Esophagus mucosa (tissue), 1 donor: ENCODE data around the gene STXBP3. TPM values are rescaled to one million over a fixed set of nuclear protein-coding genes. Genes with fewer than 3 reads are reported as not detected.
A peak's percentile ranks its signal among the peaks of the same experiment; 100 is the strongest.

ENCODE experiments used
- ATAC-seq: fragments of 200-7000 bp; cut with Tn5 transposase; one replicate; pipeline ENCODE4 v1.9.1; 2020
- total RNA-seq: library from RNA; stranded (reverse); gene quantifications from one replicate; pipeline ENCODE4 v1.2.4, GENCODE V29; 2023
- donor health status: DM: yes; HTN: yes; CAD: no.

Gene STXBP3
- total RNA-seq, 1 donor from 2014 or later = 25.5 TPM

DNA sequence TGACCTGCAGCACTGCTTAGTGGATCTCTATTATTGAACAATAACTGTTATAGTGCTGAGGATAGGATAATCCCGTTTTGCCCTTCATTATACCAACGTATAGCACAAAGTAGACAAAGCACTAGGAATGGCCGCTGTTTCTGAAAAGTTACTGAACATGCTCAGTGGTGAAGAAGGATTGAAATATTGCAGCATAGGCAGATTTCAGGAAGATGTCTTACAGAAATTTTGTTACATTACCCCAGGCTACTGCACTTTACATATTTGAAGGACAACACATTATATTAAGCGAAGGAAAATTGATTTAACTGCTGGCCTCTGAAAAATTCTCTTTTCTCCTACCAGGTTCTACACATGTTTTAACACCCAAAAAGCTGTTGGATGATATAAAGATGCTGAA is 62.0 kb downstream of the STXBP3 start:
- ATAC-seq = no peak

DNA sequence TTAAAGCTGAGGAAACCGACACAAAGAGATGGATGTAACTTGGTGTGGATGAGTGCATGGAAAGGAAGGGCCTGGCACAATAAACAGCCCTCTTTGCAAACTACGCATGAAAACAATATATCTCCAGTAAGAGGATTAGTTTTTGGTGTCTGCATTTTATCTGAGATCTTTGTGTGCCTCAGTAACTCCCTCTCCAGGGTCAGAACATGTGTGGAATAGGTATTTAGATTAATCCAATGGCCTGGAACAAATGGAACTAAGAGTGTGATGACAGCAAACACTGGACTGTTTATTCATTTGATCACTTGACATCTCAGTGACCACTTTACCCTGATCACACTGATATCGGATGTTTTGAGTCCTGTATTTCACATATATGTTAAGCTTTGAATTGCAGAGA is 65.1 kb downstream of the STXBP3 start:
- ATAC-seq = no peak

DNA sequence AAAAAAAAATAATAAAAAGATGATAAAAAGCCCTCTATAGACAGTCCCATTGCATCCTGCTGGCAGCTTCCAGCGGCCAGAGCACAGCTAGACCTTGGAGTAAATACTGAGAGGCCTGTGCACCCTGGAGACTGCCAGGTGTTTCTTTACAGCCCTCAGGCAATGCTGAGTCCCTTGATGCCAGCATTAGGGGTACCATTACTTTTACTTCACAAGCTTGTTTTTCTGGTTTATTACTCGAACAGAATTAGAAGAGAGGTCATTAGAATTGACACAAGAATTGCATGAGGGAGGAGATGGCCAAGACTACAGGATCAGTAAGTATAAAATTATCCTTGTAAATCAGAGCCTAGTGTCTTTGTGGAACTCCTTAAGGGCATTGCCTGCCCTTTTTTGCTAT is 66.9 kb downstream of the STXBP3 start:
- ATAC-seq = no peak

DNA sequence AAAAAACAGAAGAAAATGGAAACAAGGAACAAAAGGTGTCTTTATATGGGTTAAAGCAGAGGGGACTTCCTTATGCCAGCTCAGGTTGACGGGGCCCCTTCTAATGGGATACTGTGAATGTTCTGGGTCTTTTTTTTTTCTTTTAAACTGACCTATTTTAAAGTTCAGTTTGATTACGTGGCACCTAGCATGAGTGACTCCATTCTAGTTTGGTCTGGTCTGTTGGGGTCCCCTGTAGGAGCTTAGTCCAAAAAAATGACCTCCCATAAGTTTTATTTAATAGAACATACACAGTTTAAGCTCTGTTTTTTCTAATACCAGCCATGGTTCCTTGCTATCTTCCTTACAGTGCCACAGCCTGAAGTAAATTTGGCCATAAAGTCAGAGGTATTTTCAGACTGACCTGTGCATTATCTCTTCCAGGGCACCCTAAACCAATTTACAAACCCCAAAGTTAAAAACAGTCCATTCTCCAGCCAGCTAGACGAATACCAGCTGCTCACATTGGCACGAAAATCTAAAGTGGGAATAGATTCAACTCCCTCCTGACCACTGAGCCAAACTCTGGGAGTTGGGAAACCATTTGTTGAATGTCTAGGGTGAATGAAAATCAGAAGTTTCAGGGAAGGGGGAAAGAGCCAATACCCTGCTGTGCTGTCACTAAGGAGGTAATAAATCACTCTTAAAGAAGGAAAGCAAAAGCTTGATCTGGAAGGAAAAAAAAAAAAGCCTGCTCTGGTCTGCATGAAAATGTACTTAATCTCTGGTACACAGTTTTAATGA is 68.1 kb downstream of the STXBP3 start:
- no peak for ATAC-seq

DNA sequence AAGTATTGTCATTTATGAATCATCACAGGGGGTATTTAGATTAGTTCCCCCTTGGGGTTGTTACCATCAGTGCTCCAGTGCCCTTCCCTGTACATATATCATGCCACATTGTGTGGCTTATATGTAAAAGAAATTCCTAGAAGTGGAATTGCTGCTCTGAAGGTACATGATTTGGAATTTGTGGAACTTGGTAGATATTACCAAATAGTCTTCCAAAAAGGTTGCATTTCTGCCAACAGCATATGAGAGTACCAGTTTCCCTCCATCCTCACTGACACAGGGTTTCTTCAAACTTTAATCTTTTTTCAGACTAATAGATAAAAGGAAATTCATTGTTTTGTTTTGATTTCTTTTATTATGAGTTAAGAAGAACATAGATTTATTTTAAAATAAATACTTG is 69.1 kb downstream of the STXBP3 start:
- ATAC-seq = no peak

DNA sequence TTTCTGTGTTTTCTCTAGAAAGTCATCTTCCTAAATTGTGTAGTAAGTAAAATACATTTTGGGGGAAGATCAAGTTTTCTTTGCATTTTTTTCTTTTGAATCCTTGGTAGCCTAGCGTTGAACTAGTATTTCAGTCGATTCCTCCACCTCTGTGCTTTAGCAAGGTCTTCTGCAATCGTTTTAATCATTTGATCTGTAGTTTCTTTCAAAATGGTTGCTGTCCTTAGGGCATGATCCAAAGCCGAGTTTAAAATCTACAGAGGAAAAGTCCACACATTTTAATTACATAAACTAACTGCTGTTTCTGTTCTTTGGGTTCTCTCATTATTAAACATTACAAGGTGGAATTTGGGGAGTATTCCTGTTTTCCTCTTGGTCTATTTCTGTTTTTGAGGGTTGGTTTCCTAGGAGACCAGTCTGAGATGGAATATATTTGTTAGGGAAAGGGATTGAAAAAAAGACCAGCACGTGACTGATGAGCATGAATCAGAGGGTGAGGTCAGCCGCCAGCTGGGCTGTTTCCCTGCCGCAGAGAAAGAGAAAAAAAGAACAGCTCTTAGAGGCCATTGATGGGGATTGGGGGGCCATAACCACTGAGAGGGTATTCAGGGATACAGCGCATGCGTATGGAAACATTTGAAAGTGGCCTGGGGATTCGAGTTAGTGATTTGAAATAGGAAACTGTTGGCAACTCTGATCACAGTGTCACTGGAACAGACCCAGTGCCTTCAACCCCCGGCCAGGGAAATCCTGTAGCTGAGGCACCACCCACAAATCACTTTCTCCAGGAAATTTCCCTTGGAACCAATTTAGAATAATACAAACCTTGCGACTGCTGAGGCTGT is 69.8 kb downstream of the STXBP3 start:
- ATAC-seq = peak; percentile 77

DNA sequence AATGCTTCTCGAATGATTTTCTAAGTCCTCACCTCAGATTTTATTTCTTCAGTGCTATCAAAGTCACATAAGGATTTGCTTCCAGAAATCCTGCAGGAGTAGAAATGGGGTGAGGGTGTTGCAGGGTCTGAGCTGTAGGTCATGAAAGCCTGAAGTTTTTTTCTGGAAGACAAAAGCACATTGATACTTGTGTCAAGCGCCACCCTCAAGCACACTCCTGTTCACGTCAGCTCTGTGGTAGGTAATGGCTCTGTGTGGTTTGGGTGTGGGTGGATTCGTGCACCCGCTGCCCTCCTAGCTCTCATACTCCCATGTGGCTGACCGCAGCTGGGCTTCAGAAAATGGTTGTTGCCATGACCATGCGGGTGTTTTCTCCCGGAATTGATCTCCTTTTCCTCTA is 70.5 kb downstream of the STXBP3 start:
- ATAC-seq = peak; percentile 72

DNA sequence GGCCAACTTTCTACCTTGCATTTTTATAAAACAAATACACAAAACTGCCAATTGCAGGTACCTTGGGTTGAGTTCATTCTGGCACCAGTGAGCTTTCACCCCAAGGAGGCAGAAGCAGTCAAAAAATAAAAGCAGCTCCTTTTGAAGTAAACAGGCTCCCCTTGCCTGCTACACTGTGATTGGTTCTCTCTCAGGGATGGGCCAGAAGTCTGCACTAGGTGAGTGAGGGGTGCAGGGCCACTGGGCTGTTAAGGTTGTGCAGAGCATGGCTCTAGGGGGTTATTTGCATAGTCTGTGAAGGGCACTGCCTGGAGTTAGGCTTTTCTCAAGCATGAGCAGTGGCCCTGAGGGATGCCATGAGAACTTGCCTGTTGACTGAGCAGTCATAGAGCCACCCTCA is 71.3 kb downstream of the STXBP3 start:
- ATAC-seq = peak; percentile 19

DNA sequence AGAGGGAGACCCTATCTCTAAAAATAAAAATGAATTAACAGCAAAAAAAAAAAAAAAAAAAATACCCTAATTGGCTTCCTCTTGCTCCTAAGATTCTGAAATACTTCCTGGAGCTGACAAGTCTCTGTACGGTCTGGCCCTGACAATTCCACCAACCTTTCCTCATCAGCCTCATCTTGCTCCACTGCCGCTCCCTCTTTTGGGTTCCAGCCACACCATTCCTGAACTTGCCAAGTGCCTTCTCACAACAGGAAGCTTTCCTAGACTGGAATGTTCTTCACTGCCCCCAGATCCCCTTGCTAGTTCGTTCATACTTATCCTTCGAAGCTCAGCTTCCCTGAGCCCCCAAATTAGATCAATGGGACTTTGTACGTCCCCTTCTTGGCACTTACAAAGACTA is 73.4 kb downstream of the STXBP3 start:
- ATAC-seq = no peak

DNA sequence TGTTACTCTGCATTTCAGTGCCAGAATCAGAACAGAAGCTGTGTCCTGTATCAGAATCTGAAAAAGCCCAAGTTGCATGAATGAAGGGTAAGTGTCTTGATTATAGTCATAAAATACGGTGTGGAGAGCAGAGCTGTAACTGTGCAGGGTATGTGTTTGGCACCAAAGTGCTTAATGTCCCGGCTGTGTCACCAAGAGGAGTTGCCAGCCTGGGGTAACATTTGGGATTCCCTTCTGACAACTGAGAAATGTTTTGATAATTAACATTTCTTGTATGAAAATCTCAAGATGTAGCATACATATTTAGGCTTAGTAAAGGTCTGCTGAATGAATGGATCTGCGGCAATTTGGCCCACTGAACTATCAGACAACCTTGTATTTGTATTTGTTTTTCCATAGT is 77.2 kb downstream of the STXBP3 start:
- no peak for ATAC-seq

DNA sequence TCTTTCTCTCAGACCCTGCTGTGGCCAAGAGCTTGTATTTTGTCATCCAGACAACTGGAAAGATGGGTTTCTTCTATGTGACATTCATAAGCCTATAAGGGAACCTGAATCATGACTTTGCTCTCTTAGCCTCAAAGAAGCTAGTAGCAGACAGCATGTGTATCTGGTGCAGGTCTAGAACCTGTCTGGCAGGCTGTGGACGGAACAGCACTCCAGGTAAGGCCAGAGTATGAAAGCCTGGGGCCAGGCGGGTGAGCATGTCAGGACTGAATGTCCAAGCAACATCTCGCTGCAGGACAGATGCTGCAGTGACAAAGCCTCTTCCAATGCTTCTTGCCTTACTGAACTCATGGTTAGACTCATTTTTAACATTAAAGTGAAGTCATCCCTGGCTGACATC is 77.6 kb downstream of the STXBP3 start:
- peak; percentile 62 for ATAC-seq

DNA sequence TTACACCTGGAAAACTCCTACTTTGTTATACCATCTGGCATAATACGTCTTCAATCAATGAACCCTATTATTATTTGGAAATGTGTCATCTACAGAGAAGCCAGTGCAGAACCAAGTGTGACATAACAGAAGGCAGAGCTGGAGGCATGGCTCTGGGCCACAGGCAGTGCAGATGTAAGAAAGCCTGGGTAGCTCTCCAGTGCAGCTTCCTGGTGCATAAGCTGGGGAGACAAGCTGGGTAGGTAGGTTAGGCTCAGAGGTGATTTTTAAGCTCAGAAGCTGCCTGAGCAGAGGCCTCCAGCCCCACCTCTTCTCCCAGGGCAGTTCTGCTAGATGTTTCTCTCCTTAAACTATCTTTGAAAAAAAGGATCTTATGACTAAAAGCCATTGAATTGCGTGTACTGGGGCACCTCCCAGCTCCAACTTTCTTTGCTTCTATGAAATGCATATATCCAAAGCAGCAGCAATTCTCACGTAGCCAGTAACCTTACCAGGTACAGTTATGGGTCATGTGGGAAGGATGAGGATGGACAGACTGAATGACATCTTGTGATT is 79.7 kb downstream of the STXBP3 start:
- ATAC-seq = peak; percentile 80

DNA sequence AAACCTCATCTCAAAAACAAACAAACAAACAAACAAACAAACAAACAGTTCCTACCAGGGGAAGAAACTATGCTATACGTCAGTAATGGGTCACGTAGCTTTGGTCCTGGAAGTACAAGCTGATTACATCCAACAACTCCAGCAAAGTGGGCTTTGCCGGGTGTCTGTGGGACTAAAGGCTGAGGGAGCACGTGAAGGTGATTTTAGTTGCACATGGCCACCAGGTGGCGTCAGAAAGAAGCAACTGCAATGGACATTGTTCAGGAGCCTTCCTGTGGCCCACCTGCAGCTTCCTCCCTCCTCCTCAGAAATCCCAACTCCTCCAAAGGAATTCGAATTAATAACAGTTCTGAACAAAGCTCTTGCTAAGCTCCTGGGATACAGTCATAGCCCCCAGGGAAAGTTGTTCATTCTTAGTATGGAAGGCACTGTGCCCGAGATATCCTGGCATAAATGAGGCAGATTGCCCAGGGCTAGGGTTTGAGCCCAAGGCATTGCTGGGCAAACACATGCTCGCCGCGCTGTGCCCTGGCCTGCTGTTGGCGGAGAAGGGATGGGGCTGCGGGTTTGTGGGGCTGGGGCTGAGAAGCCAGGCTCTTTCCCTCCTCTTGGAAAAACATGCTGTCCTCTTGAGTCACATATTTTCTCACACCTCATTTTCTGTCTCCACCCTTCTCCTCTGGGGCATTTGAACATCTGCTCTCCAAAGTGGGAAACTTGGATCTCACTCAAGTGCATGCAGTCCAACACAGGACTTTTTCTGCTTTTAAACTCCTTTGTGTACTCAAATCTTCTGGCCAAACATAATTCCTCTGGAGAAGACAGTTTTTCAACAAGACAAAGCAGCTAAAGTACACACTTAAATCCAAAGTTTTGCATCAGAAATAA is 81.8 kb downstream of the STXBP3 start:
- ATAC-seq = peak; percentile 45

DNA sequence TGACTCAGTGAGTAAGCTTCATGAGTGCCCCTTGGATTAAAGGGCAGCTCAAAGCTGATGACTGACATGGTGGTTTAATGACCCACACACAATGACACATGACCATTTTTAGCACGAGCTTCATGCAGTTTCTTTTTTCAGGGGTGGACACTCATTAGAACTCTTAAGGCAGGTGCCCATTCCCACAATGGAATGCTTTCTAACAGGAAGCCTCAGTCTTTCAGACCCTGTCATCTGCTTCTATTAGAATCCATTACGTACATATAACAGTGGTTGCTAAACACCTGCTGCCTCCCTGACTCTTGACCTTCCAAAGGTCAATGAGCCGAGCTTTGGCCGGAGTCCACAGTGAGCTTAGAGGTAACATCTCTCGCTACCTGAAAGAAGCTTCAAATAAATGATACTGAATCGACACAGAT is 83.0 kb downstream of the STXBP3 start:
- no peak for ATAC-seq

DNA sequence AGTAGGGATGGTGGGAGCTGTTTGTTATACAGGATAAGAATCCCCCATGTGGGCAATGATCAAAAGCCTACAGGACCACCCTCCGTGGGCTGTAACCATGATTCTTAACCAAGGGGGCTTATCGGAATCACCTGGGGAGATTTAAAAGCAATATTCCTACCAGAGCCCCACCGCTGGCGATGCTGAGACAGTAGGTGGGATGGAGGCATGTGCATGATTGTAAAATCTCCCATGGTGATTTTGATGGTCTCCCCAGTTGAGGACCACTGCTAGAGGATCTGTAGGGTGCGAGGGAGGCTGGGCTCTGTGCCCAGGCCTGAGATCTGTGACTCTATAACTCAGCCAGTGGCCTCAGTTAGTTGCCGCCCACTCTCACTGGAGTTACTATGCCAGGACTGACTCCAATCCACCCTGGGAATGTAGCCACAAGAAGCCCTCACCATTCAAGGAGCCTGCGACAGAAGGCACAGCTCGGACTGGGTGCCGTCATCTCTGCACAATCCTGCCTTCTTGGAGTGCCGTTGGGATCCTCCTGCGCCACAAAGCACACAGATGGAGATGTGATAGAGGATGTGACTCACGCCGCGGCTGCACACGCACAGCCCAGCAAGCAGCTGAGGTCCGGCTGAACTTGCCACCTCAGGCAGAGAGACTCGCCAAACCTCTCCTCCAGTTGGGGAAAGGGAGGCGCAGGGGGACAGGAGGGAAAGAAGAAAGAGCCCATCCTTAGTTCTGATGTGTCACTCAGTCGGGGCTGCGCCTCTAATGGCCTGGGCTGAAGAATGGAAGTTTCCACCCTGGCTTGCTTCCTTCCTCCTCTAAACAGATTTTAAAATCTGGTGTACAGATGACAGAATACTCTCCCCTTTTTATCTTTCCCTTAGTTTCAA is 83.9 kb downstream of the STXBP3 start:
- peak; percentile 71 for ATAC-seq

DNA sequence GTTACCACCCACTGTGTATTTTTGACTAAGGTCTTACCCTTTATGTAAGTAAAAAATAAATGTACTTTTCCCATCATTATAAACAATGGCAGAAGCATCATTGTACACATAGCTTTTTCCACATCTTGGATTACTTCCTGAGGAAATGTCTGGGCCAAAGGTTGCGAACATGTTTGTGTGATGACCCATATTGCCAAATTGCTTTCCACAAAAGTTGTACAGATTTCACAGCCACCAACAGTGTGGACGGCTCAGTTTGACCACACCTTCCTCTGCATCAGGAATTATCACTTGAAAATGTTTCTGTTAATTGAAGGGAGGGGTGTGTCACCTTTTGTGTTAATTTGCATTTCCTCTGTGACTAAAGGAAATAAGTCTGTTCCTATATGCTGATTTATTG is 84.8 kb downstream of the STXBP3 start:
- ATAC-seq = peak; percentile 67

DNA sequence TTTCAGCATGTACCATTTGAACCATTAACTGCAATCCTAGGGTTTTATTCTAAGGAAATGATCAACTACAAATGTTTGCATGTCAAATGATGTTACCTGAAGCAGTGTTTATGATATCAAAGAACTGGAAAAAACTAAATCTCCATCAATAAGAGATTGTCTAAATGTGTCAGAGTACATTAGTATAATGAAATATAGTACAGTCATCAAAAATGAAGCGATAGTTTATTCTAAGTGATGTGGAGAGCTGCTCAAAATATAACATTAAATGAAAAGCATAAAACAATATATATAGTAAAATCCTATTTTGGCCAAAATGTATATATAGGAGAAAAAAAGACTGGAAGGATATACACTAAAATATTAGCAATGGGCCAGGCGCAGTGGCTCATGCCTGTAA is 86.5 kb downstream of the STXBP3 start:
- no peak for ATAC-seq

DNA sequence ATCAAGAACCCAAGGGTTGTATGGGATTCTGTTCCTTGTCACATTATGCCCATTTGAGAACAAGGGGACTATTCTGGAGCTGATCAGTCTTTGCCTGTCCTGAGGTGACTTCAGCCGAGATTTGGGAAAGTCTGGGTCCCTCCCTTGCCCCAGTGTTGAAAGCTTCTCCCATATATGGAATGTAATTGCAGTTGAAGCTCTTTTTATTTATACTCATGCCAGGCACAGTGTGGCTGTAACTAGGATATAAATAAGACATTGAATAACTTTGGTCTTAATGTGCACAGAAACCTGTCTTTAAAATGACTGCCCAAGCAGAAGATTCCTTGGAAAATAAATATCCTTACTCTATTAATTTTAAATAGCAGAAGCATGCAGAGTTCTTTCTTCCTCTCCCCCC is 95.2 kb downstream of the STXBP3 start:
- ATAC-seq = no peak

DNA sequence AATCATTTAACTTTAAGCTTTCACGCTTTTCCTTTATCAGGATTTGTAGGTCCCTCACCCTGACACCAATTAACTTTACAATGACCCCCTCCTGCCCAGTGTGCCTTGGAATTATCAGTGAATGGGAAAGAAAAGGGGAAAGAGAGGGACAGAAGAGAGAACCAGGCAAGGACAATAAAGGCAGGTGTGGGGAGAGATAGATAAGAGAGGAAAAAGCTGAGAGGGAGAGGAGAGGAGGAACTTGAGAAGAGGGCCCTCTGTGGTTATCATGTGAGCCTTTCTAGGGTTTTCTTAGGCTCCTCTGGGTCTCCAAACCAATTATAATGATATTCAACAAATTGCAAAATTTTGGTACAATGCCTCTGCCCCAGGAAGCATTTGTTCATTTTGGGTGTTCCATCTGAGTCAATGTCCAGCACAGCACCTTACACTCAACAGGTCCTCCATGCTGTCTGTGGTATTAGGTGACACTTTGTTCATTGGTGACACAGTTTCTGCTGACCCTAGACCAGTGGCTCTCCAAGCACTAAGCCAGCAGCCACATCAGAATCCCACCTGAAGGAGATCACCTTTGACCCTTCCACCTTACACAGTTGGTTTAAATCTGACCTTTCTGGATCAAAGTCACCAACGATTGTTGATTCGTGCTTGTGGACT is 96.2 kb downstream of the STXBP3 start:
- no peak for ATAC-seq

DNA sequence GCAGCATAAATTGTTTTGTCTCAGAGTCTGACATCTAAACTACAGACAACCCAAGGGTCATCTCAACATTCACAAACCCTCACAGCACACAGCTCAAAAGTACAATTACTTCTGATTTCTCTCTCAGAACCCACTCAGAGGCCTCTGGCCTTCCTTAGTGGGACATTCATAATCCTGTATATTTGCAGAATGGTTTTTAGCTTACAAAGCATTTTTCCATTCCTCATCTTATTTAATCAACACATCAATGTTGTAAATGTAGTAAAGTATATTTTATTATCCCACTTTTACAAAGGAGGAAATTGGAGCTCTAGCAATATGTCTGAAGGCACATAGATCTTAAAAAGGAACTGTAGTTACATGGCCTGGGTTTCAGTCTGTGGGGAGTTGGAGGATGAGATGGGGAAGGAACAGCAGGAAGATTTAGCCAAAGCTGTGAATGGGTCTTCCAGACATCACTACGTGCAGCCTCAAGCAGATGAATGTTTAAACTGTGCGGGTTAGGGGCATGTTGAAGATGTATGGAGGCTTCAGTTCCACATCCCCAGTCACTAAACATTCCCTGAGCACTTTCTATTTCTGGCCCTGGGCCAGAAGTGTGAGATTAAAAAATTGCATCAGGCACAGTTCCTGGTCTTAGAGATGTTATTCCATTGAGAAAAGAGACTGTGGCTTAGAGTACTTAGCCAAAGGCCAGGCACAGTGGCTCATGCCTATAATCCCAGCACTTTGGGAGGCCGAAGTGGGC is 97.1 kb downstream of the STXBP3 start:
- ATAC-seq = no peak
